NCI-H2227 (cell line): Measurements from ENCODE around the gene BRSK1.
A peak's percentile ranks its signal among the peaks of the same experiment; 100 is the strongest.

Experiments used
- DNase-seq: peaks from one replicate; lab custom pipeline; 2025; ENCODE audit not compliant: unreplicated experiment; lab: John Stamatoyannopoulos, UW

The BRSK1 gene

DNA sequence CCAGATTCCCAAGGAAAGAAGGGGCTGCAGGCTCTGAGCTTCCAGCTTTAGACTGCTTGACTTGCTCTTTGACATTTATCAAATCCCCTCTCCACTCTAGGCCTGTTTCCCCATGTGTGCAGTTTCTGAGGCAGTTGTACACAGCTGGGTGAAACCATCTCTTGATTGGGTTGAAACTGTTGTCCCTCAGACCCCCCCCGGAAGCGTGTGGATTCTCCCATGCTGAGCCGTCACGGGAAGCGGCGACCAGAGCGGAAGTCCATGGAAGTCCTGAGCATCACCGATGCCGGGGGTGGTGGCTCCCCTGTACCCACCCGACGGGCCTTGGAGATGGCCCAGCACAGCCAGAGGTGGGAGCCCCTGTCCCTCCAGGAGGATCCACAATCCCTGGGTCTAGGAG is 19.7 kb downstream of the BRSK1 start:
- DNase-seq, result no peak

- peak; percentile 70 for DNase-seq
Observed at GRCh38 chr19:55304279-55304978, 20.6 kb downstream of the BRSK1 start.

GRCh38 chr19:55304980-55305379 is 21.2 kb downstream of the BRSK1 start:
- DNase-seq, result no peak

- peak; percentile 82 for DNase-seq
Observed at GRCh38 chr19:55305491-55305890, 21.7 kb downstream of the BRSK1 start.

GRCh38 chr19:55305983-55306562 is 22.3 kb downstream of the BRSK1 start:
- no peak for DNase-seq

- DNase-seq, result no peak
Observed at GRCh38 chr19:55306712-55307111, 22.9 kb downstream of the BRSK1 start.

GRCh38 chr19:55308281-55308680 is 24.5 kb downstream of the BRSK1 start:
- no peak for DNase-seq

DNA sequence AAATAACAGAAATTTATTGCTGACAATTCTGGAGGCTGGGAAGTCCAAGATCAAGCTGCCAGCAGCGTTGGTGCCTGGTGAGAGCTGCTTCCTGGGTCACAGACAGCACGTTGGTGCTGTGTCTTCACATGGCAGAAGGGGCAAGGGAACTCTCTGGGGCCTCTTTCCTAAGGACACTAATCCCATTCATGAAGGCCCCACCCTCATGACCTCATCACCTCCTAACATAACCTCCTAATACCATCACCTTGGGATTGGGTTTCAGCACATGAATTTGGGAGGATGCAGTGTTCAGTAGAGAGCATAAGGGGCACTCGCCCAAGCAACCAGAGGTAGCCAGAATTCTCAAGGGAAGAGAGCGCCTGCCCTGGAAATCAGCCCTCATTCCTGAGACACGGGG is 25.7 kb downstream of the BRSK1 start:
- no peak for DNase-seq

DNA sequence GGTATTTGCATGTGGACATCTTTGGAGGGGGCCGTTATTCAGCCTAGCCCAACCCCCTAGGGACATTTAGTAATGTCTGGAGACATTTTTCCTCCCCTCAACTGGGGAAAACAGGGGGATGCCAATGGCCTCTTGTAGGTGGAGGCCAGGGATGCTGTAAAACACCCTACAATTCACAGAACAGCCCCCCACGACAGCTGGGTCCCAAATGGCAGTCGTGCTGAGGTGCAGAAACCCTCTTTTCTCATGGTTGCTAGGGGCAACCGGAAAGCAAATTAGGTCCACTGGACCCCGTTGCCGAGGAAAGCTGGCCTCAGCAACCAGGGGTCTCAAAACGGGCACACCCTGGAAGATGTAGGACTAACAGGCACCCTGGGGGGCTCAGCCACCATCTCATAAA is 26.7 kb downstream of the BRSK1 start:
- DNase-seq, result no peak

GRCh38 chr19:55311397-55311796 is 27.6 kb downstream of the BRSK1 start:
- no peak for DNase-seq

DNA sequence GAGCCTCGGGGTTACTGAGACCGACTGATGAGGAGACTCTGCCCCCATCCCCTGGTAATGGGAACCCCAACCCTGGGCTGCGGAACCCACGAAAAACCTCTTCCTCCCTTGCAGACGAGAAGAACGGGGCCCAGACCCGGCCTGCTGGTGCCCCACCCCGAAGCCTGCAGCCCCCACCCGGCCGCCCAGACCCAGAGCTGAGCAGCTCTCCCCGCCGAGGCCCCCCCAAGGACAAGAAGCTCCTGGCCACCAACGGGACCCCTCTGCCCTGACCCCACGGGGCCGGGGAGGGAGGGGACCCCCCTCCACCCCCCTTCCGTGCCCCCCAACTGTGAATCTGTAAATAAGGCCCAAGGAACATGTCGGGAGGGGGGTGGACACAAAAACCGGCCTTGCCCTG is 28.0 kb downstream of the BRSK1 start:
- no peak for DNase-seq

- DNase-seq, result no peak
Observed at GRCh38 chr19:55312621-55313512, 29.1 kb downstream of the BRSK1 start.

DNA sequence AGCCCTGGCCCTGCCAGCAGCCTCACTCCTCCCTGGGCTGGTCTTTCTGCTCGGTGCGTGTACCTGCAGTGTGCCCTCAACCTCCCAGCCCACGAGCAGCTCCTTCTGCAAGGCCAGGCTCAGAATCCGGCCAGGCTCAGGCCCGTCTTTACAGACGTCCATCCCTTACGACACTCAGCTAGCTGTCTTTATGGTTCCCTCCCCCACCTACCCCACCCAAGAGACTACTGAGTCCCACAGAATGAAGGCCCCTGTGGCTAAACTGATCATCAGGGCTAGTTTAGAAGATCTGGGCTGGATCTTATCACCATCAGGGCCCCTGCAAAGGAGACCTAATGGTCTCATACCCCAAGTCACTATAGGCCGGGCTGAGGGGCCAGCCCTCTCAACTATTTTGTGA is 30.6 kb downstream of the BRSK1 start:
- DNase-seq, result no peak

DNA sequence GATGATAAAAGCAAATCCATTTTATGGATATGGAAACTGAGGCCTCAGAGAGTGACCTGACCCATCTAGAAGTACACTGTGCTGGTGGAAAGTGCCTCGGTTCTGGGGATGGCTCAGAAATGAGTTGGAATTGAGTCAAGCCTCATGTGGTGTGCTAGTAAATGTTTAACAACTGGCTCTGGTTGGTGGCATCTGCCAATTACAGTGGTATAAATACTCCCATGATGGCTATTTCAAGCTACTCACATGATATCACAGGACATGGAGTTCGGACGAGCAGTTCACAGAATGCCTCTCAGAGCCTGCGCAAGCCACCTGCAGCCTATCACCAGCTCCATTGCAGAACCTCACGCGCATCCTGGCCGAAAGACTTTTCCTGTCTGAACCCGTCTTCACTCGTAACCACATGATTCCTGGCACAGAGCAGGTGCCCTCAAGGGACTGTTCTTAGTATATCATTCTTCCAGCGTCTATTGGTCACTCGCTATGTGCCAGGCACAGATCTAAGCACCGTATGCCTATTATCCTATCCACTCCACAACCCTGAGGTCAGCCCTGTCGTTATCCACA is 32.2 kb downstream of the BRSK1 start:
- DNase-seq, result no peak

GRCh38 chr19:55316646-55317045 is 32.8 kb downstream of the BRSK1 start:
- no peak for DNase-seq

DNA sequence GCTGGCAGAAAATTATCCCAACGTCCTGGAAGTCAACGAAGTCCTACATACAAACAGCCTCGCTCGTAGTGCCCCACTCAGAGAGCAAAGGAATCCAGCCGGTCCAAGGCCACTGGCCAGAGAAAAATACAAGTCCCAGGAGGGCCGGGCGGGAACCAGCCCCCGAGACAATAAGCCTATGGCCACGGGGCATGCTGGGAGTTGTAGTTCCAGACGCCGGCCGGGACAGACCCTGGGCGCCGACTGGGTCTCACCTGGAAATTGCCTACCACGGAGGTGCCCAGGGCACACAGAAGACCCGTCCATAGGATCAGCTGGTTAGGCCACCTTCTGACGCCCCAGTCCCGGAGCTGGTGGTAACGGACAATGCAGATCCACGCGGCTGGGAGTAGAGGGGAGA is 36.0 kb downstream of the BRSK1 start:
- peak; percentile 93 for DNase-seq

DNA sequence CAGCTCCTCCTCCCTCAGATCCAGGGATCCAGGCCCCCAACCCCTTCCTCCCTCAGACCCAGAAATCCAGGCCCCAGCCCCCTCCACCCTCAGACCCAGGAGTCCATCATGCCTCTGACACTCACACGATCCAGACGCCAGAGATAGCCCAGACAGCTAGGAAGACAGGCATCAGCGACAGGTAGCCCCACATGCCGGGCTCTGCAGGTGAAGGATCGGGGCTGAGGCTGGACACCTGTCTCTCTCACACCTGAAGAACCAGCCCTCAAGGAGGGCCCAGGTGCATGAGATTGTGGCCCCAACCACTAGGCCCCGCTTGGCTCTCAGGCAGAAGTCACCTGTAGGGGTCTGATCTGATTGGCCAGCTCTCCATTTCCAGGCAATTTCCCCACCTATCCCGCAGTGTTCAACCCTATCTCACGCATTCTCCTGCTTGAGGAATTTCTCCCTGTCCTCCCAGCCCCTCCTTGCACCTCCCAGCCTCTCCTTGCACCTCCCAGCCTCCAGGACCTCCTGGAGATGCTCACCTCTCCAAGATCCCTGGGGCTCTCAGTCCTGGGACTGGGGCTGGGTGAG is 37.1 kb downstream of the BRSK1 start:
- no peak for DNase-seq

DNA sequence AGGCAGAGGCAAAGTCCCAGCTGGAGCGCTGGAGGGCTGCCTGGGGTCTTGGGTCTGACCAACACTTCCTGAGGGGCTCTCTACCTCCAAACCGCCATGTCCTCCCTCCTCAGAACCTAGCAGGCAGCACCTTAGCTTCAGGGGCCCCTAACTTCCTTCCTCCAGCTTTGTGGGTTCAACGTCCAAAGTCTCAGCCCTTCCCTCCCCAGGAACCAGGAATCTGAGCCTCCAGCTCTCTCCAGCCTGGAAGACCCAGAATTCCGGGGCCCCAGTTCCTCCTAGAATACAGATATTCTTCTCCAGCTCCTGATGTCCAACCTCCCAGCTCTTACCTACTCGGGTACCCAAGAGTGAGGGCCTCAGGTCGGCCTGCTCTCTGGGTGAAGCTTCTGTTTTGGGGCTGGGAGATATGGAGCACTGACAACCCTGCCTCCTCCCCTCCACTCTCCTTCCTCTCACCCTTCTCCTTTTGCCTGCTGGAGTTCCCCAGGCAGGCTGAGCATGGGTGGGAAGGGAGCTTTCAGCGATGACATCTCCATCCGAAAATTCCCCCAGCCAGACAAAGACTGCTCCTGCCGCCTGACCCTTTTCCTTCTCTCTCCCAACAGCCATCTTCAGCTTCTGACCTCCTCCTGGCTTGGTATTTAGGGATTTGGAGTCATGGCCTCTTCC is 37.8 kb downstream of the BRSK1 start:
- no peak for DNase-seq

DNA sequence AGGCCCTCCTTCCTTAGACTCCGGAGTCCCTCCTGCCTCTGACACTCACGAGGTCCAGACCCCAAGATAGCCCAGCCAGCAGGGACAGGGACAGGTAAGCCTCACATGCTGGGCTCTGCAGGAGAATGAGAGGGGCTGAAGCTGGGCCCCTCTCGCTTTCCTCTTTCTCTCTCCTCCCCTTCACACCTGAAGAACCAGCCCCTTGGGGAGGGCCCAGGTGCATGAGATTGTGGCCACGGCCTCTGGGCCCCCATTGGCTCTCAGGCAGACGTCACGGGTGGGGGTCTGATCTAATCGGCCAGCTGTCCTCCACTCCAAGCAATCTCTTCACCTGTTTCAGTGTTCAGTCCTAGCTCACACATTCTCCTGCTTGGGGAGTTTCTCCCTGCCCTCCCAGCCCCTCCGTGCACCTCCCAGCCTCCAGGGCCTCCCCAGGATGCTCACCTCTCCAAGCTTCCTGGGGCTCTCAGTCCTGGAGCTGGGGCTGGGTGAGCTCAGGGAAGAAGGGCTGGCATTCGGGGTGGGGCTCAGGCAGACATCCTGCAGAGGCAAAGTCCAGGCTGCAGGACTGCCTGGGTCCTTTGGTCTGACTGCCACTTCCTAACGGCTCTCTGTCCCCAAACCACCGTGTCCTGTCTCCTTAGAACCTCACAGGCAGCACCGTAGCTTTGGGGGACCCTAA is 38.5 kb downstream of the BRSK1 start:
- no peak for DNase-seq

DNA sequence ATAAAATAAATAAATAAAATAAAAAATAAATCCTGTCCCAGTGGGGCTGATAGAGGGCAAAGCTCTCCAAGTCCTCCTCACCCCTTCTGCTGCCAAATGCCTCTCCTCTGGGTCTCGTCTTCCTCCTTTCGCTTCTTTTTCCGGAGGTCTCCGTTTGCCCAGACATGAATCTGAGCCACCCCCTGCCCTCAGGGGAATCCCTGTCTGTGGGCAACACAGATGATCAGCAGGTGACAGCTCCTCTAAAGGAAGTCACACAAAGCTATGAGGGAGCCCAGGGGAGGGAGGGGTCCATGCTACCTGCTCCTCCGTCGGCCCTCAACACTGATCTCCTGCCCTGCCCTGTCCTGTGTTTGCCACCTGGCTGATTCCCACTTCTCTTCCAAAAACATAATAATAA is 40.9 kb downstream of the BRSK1 start:
- no peak for DNase-seq
